ENCODE data around the gene NLRP14.

Gene NLRP14

GRCh38 chr11:7020183-7020917, at the start of gene NLRP14, which contains the start of gene ZNF214:
Gene NLRP14, plus strand, starts transcription at chr11:7020479. Its CDS starts 18,108 bp downstream, at chr11:7038587.
Gene ZNF214, minus strand, starts transcription at chr11:7020346. Its CDS starts 17,511 bp downstream, at chr11:7002835.
- TF ChIP-seq POLR2A (IDR thresholded peaks at IDR 0.05; ENCODE audit: low read length) (no peak), GATA1 (IDR thresholded peaks at IDR 0.05; ENCODE audit: low read depth, low read length) (no peak)
- DNase-seq = peak; percentile 73 to 76

GRCh38 chr11:6979365-6979764, 40.9 kb upstream of the NLRP14 start:
- TF ChIP-seq GATA1 (IDR thresholded peaks at IDR 0.05; ENCODE audit: low read depth, low read length) (no peak), POLR2A (IDR thresholded peaks at IDR 0.05; ENCODE audit: low read length) (no peak)
- no peak for DNase-seq

- DNase-seq = no peak
- no peak for TF ChIP-seq GATA1 (IDR thresholded peaks at IDR 0.05; ENCODE audit: low read depth, low read length)
- TF ChIP-seq POLR2A (IDR thresholded peaks at IDR 0.05; ENCODE audit: low read length) = no peak
Measured at GRCh38 chr11:6986487-6986886, 33.8 kb upstream of the NLRP14 start.

DNA sequence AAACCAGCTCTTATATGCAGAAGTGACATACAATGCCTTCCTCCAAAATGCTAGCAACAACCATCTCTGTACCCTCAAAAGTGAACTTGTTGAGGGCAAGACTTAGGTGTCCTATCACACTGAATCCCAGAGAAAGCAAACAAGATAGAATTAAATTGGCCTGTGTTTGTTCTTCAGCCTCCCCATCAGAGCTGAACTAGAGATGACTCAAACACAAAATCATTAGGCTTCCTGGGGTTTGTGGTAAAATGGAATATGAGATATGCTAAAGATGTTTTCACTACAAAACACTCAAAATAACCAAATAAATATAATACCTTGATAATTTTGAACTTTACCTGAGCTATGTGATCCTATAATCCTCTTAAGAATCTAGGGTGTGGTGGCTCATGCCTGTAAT, 31.8 kb upstream of the NLRP14 start:
- no peak for DNase-seq
- TF ChIP-seq POLR2A (IDR thresholded peaks at IDR 0.05; ENCODE audit: low read length) (no peak), GATA1 (IDR thresholded peaks at IDR 0.05; ENCODE audit: low read depth, low read length) (no peak)

DNA sequence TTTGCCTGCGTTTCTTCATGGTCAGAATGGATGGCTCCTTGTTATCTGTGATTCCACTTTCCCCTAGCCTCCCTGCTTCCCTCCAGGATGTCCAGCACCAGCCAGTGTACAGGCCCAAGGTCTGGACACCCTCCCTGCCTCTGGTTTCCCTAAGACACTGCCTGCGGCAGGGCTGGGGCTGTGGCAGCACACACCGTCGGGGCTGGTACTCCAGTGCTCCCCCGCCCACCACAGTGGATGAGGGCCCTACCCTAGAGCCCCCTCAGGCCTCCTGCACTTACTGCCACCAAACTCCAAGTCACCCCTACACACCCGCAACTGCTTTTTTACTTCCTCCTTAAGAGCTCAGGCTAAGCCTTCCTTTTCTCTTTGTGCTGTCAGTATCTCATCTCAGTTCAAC, 29.1 kb upstream of the NLRP14 start:
- no peak for TF ChIP-seq POLR2A (IDR thresholded peaks at IDR 0.05; ENCODE audit: low read length)
- no peak for TF ChIP-seq GATA1 (IDR thresholded peaks at IDR 0.05; ENCODE audit: low read depth, low read length)
- no peak for DNase-seq

DNA sequence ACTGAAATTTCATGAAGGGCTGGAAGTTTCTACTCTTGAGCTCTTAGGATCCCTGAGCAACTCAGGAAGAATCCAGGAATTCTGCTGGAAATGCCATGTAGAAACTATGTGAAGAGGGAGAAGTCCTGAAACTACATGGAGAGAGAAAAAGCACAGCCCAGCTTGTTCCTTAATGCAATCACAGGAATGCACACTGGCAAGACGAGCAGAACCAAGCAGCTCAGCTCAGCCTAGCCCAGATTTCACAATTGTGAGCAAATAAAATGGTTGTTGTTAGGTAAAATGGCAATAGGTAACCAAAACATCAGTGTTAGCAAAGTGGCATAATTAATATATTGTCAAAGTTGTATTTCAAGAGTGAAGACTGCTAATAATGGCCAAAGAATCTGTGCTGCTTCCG, 28.3 kb upstream of the NLRP14 start:
- DNase-seq = no peak
- TF ChIP-seq GATA1 (IDR thresholded peaks at IDR 0.05; ENCODE audit: low read depth, low read length) (no peak), POLR2A (IDR thresholded peaks at IDR 0.05; ENCODE audit: low read length) (no peak)

- TF ChIP-seq POLR2A (IDR thresholded peaks at IDR 0.05; ENCODE audit: low read length) (no peak), GATA1 (IDR thresholded peaks at IDR 0.05; ENCODE audit: low read depth, low read length) (no peak)
- DNase-seq = no peak
Measured at GRCh38 chr11:6992457-6993417, 27.5 kb upstream of the NLRP14 start.

DNA sequence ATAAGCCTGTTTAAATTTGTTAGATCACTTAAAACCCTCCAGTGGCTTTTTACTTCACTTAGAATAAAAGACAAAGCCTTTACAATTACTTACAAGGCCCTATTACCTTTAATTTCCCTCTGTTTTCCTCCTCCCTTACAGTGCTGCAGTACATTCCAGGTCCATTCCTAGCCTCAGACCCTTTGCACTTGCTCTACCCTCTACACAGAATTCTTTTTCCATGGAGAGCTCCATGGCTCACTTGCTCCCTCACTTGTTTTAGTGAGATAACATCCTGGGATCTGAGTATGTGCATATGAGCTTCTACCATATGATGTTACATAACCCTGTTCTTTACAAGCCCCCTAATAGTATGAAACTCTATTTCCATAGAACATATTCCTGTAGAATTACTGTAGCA, 24.6 kb upstream of the NLRP14 start:
- TF ChIP-seq GATA1 (IDR thresholded peaks at IDR 0.05; ENCODE audit: low read depth, low read length) (no peak), POLR2A (IDR thresholded peaks at IDR 0.05; ENCODE audit: low read length) (no peak)
- DNase-seq = no peak

DNA sequence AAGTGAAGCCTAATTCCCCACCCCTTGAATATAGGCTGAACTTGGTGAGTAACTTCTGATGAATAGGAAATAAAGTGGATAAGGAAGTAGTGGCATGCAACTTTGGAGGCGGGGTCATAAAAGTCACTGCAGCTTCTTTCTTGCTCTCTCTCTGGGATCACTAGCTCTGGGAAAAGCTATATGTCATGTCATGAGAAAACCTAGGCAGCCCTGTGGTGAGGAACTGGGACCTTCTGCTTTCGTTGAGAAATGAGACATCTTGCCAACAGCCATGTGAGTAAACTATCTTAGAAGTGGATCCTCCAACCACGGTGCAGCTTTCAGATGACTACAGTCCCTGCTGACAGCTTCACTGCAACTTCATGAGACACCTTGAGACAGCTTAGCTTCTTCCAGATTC, 15.8 kb upstream of the NLRP14 start:
- DNase-seq = peak in 1 of 2 experiments; percentile 7
- TF ChIP-seq GATA1 (IDR thresholded peaks at IDR 0.05; ENCODE audit: low read depth, low read length) (no peak), POLR2A (IDR thresholded peaks at IDR 0.05; ENCODE audit: low read length) (no peak)

DNA sequence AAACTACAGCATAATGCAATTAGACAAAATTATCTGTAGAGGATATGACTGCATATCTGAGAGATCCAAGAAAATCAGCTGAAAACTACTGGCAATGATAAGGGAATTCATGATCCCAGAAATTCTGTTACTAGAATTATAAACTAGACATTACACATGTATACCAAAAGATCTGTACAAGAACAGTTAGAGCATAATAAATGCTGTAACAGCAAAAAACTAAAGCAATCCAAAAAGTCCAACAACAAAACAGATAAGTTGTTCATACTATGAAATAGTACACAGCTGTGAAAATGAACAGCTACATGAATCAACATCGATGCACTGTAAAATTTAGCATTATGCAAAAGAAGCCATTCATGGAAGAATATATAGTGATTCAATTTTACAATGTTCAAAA, 6.2 kb upstream of the NLRP14 start:
- no peak for DNase-seq
- TF ChIP-seq POLR2A (IDR thresholded peaks at IDR 0.05; ENCODE audit: low read length) (no peak), GATA1 (IDR thresholded peaks at IDR 0.05; ENCODE audit: low read depth, low read length) (no peak)

DNA sequence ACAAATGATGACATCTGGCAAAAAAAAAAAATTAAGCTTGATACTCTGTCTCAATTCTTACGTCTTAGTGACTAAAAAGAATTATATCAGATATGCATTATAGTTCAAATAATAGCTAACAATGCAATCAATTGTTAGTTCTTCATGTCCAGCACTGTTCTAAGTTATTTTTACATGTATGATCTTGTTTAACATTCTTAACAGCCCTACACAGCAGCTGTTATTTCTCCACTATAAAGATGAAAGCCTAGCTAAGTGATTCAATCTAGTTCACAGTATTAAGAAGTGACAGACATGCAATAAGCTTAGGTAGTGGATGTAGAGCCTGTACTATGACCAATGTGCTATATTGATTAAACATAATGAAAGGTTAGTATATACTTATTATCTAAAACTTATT, 4.3 kb upstream of the NLRP14 start:
- TF ChIP-seq GATA1 (IDR thresholded peaks at IDR 0.05; ENCODE audit: low read depth, low read length) = no peak
- no peak for TF ChIP-seq POLR2A (IDR thresholded peaks at IDR 0.05; ENCODE audit: low read length)
- DNase-seq = no peak

- peak in 1 of 2 experiments; percentile 30 for DNase-seq
- no peak for TF ChIP-seq POLR2A (IDR thresholded peaks at IDR 0.05; ENCODE audit: low read length)
- TF ChIP-seq GATA1 (IDR thresholded peaks at IDR 0.05; ENCODE audit: low read depth, low read length) = no peak
Measured at GRCh38 chr11:7019500-7020182, 638 bp upstream of the NLRP14 start.

DNA sequence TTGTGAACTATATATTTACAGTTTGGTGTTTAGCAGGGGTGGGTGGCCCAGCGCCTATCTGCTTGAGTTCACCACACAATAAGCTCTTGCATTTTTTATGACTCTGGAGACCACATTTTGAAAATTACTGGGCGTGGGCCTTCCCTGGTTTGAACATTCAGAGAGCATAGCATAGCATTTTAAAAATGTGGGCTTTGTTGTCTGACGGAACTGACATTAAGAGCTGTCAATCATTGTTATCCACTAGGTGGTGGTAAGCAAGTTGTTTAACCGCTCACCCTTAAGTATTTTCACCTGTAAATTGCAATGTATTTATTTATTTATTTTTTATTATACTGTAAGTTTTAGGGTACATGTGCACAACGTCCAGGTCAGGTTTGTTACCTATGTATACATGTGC, 1.0 kb downstream of the NLRP14 start:
- TF ChIP-seq POLR2A (IDR thresholded peaks at IDR 0.05; ENCODE audit: low read length) (no peak), GATA1 (IDR thresholded peaks at IDR 0.05; ENCODE audit: low read depth, low read length) (no peak)
- DNase-seq = no peak

GRCh38 chr11:7028141-7028540, 7.9 kb downstream of the NLRP14 start:
- TF ChIP-seq POLR2A (IDR thresholded peaks at IDR 0.05; ENCODE audit: low read length) (no peak), GATA1 (IDR thresholded peaks at IDR 0.05; ENCODE audit: low read depth, low read length) (no peak)
- DNase-seq = no peak

Data from erythroblast (primary cell).